ENCODE measurements around the gene MRPS27. TPM values are rescaled to one million over a fixed set of nuclear protein-coding genes. Genes with fewer than 3 reads are reported as not detected.

MRPS27 gene
- total RNA-seq: 63.2 TPM

GRCh38 chr5:72319976-72320752 lies at the start of gene MRPS27, which contains the start of gene PTCD2:
Gene MRPS27, minus strand, starts transcription at chr5:72320240. Its CDS starts 19 bp downstream, at chr5:72320221.
Gene PTCD2, plus strand, starts transcription at chr5:72320373. Its CDS starts 10 bp downstream, at chr5:72320383.
- ATAC-seq: peak; percentile 100

DNA sequence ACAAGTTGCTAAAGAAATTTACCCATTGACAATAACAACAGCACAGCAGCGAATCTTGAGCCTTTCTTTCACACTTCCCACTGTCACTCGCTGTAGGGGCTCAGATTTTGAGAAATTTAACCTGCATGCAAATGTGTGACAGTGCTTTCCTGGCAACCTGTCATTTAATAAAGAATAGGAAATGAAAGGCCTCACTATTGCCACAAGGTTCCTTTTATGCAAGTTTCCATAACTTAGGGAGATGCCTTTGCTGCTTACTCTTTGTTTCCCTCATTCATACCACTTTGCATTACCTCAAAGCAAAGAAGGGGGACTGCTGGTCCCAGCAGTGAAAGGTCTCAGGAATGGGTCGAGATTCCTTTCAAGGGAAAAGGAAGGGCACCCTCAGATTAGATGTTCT lies 49.7 kb upstream of the MRPS27 start:
- no peak for ATAC-seq

DNA sequence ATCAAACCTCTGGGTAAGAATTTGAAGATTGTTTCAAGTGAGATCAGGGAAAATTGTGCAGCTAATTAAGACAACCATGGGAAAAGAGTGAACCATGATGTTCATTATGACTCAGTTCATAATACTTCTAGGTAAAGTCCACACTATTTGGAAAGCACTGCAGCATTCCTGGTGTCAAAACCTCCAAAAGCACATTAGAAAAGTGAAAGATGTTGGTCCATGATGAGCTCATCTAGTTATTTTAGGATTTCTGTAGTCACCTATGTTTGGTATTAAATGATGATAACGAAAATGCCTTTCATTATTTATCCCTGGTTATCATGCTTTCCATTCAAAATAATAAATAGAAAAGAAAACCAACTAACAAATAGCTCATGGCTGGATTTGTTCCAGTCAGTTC lies 49.3 kb upstream of the MRPS27 start:
- ATAC-seq: no peak

- no peak for ATAC-seq
Measured at GRCh38 chr5:72368271-72368670, 48.2 kb upstream of the MRPS27 start.

- peak; percentile 82 for ATAC-seq
Measured at GRCh38 chr5:72366324-72366976, 46.4 kb upstream of the MRPS27 start.

DNA sequence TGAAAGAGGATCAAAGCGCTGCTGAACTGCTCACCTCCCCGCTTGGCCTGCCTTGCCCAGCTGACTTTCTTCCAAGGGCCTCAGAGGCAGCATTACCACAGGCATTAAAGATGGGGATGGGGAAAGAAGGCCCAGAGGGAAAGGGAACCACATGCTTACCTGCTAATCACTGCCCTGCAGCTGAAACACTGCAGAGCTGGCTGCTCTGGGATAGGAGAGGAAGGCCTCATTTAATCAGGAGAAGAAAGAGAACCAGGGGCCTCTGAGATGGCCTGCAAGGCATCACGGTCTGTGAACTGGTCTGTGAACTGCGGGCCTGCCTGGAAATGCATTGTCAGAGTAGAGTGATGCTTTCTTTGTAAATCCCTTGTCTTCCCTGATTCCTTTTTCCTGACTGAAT lies 44.9 kb upstream of the MRPS27 start:
- no peak for ATAC-seq

DNA sequence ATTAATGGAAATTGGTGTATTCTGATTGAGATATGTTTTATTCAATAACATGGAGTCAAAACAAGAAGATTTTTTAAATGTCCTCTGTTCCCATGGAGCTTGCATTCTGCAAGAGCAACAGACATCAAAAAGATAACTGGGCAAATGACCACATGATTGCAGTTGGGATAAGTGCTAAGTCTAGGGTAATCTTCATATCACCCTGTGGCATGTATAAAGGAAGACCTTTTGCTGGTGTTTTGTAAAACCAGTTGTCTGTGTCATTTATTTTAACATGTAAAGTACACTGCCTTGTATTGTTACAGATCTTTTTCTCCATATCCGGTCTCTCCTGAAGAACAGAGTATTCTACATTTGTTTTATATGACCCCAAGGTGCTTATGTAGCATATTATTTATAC lies 44.1 kb upstream of the MRPS27 start:
- no peak for ATAC-seq

- peak; percentile 55 for ATAC-seq
Measured at GRCh38 chr5:72363166-72363802, 43.2 kb upstream of the MRPS27 start.

GRCh38 chr5:72359886-72360285 lies 39.8 kb upstream of the MRPS27 start:
- no peak for ATAC-seq

GRCh38 chr5:72358925-72359324 lies 38.9 kb upstream of the MRPS27 start:
- ATAC-seq: no peak

DNA sequence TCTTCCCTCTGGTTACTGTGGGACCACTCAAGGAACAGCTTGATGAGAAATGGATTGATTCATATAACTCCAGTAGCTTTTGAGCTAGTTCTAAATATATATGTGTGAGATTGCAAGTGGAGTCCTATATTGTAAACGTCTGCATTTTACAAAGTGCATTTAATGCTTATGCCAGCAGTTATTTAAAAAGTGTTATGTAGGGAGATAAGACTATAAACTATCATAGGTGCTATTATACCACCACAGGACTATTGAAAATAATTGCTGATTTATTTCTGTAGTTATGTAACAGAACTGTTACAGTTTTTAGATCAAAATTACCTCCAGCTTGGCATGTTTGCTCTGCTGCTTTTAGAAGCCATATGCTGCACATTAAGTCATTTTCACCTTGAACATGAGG lies 36.3 kb upstream of the MRPS27 start:
- ATAC-seq: no peak

DNA sequence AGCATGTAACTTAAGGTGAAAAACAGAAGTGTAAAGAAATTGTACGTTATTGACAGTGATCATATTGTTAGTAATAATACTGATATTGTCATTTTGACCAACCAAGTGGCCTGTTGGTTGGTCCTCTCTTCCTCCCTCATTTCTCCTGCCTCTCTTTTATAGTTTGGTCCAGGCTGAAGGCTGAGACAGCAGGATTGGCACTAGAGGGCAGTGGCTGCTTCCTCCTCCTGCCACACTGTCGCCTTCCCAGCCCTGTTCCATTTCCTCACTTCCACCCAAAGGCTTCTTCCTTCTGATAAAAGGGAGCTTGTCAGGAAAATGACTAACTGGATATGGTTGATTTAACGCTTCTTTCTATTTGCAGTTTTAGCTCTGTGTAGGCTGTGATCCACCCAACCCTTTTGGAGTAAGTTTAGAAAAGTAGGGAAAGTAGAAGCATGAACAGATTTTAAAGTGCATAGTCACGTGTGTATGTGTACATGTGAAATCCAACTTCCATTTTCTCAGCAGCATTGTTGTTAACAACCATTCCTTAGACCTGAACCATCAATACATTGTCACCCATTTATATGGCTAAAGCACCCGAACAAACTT lies 35.8 kb upstream of the MRPS27 start:
- ATAC-seq: peak; percentile 69

- ATAC-seq: no peak
Measured at GRCh38 chr5:72353046-72353445, 33.0 kb upstream of the MRPS27 start.

- ATAC-seq: no peak
Measured at GRCh38 chr5:72352616-72353015, 32.6 kb upstream of the MRPS27 start.

DNA sequence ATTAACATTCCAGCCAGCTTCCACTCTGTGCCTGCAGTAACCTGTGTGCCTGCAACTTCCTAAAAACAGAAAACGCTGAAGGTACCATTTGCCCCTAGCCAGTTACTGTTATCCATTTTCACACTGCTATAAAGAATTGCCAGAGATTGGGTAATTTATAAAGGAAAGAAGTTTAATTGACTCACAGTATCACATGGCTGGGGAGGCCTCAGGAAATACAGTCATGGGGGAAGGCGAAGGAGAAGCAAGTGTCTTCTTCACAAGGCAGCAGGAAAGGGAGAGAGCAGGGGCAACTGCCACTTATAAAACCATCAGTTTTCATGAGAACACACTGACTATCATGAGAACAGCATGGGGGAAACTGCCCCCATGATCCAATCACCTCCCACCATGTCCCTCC lies 31.3 kb upstream of the MRPS27 start:
- no peak for ATAC-seq

GRCh38 chr5:72347801-72348308 lies 27.8 kb upstream of the MRPS27 start:
- peak; percentile 86 for ATAC-seq

- no peak for ATAC-seq
Measured at GRCh38 chr5:72346398-72346797, 26.4 kb upstream of the MRPS27 start.

DNA sequence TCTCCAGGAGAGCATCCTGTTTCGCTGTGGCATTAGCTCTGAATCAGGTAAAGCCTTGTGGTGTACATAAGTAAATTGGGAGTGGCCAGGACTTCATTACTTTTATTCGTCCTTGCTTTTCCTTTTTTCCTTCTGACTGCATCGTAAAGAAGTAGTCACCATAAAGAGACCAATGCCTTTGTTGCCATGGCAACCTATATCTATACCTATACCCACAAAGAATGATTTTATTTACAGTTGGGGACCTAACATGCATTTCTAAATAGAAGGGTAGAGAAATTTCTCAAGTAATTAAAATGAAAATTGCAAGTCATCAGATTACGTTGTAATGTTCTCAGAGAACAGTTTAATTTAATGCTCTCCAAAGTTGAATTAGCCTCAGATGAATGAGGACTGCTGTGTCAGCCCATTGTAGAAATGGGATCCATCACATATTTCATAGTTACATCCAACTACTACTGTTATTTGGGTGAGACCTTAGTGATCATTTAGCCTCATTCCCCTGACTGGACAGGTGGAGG lies 18.7 kb upstream of the MRPS27 start:
- ATAC-seq: no peak

DNA sequence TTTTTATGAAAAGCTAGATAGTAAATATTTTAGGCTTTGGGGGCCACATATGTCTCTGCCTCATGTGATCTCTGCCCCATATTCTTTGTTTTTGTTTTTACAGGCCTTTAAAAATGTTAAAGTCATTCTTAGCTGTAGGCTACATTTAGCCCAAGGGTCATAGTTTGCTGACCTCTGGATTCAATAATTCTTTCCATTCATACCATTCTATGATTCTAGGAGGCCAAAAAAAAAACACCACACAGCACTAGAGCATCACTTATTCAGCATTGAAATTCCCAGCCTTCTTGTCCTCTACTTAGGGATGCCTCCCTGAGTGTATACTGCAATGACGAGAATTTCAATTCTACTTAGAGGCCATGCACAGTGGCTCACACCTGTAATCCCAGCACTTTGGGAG lies 17.1 kb upstream of the MRPS27 start:
- no peak for ATAC-seq

GRCh38 chr5:72330712-72331111 lies 10.7 kb upstream of the MRPS27 start:
- ATAC-seq: no peak

DNA sequence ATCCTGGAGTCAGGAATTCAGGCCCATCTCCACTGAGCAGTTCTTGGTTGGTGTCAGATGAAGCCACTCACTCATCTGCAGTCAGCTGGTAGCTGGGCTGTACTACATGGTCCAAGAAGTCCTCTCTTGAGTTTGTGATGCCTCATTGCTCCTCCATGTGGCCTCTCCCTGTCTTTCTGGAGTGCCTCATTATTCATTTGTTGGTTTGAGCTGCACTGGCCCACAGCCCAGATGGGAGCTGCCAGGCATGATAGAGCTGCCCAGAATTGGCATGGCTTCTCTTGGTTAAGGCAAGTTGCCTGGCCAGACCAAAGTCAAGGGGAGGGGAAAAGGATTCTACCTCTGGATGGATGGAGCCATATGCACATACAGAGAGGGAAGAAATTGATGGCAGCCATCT lies 8.1 kb upstream of the MRPS27 start:
- peak; percentile 95 for ATAC-seq

DNA sequence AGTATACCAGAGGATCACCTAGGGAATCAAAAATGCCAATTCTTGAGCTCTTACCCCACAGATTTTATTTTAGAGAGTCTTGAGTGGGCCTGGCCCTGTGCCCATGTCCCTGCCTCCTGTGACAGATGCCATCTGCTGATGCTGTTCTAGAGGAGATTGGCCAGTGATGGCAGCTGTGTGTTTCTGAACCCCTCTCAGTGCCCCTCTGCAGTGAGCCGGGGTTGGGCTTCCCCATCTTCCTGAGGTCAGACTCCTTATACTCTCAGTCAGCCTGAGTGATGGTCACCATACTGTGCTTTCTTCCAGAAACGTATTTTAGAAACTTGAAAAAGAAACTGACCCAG lies 6.2 kb upstream of the MRPS27 start:
- ATAC-seq: no peak

All from esophagus mucosa (tissue), 1 donor.